Right atrium auricular region (tissue), 2 donors: ENCODE results near the gene CPO. TPM values are rescaled to one million over a fixed set of nuclear protein-coding genes. Genes with fewer than 3 reads are reported as not detected.

Source experiments
- DNase-seq: peaks from one replicate; pipeline ENCODE4 v3.0.0-alpha.2; 2019; ENCODE audit warnings: low spot score
- H3K27ac ChIP-seq, 2 donors: fragments of 200-600 bp; sonication (generic); 1 replicate in 1 of 2; 2 replicates in 1 of 2; pipeline ENCODE4 v1.5.1; 2016 to 2019
- H3K27me3 ChIP-seq, 2 donors: fragments of 200-600 bp; sonication (generic); one replicate each; pipeline versions ENCODE4 v1.5.1 to v1.6.0; 2017 to 2019
- H3K36me3 ChIP-seq: fragments of 200-600 bp; sonication (generic); one replicate; pipeline ENCODE4 v1.5.1; 2016
- H3K4me1 ChIP-seq, 2 donors: fragments of 200-600 bp; sonication (generic); one replicate each; pipeline versions ENCODE4 v1.5.1 to v1.6.0; 2017 to 2019
- H3K4me3 ChIP-seq, 2 donors: fragments of 200-600 bp; sonication (generic); 1 replicate in 1 of 2; 2 replicates in 1 of 2; pipeline ENCODE4 v1.5.1; 2017 to 2019; ENCODE audit warnings: mild to moderate bottlenecking in 1 of 2, moderate library complexity in 1 of 2
- H3K9me3 ChIP-seq, 2 donors: fragments of 200-600 bp; sonication (generic); one replicate each; pipeline ENCODE4 v1.5.1; 2019
- total RNA-seq, 2 donors: library from RNA; depleted of rRNA; stranded (reverse); fragments of >200 nt; gene quantifications; one replicate each; pipeline ENCODE4 v1.1.0, GENCODE V29; 2016
- TF ChIP-seq, protein P1 (sequence below), 2 donors: fragments of 200-600 bp; sonication (generic); IDR thresholded peaks; one replicate each; pipeline ENCODE4 v1.5.1; 2019; ENCODE audit warnings: antibody characterized with exemption in 2 of 2

CPO gene
- total RNA-seq, 2 donors from 2014 or later = not detected

DNA sequence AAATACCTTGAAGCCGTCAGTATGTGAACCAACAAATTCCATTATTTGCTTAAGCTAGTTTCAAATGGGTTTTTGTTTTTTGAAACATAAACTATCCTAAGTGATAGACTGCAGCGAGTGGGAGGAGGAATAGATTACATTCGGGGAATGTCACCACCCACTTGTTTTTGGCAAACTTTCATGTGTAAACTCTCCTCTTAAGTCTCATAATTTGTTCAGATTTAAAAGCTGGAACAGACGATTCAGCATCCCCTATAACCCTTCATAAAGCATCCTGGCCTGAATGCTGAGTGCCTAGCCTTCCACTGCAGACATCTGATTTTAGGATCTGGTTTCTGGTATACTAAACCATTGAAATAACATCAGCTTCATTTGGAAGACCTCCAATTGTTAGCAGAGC is 51.0 kb downstream of the CPO start:
- Histone ChIP-seq H3K9me3 (no peaks in the 10 kb centered on the region), H3K4me1 (no peaks in the 10 kb centered on the region), H3K27ac (no peak overlapping the region), H3K27me3 (no peaks in the 10 kb centered on the region), H3K36me3 (no peaks in the 10 kb centered on the region), H3K4me3 (no peak overlapping the region)
- DNase-seq = no peak
- TF ChIP-seq, protein P1, sequence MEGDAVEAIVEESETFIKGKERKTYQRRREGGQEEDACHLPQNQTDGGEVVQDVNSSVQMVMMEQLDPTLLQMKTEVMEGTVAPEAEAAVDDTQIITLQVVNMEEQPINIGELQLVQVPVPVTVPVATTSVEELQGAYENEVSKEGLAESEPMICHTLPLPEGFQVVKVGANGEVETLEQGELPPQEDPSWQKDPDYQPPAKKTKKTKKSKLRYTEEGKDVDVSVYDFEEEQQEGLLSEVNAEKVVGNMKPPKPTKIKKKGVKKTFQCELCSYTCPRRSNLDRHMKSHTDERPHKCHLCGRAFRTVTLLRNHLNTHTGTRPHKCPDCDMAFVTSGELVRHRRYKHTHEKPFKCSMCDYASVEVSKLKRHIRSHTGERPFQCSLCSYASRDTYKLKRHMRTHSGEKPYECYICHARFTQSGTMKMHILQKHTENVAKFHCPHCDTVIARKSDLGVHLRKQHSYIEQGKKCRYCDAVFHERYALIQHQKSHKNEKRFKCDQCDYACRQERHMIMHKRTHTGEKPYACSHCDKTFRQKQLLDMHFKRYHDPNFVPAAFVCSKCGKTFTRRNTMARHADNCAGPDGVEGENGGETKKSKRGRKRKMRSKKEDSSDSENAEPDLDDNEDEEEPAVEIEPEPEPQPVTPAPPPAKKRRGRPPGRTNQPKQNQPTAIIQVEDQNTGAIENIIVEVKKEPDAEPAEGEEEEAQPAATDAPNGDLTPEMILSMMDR (IDR thresholded peaks at IDR 0.05) = no peak

DNA sequence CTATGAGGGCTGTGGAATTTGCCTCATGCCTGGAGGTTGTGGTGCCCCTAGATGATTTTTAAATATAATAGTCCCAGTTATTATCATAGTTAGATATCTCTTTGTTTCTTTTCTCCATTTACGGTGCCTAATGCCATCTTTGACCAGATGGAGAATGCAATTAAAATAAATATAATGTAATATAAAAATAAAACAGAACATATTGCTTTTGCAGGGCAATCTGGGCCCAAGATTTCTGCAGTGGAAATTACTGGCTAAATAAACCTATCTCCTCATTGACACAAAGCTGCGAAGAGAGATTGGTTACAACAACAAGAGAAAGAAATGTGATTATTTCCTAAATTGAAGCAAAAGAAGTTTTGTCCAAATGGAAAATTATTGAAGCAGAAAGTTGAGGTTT is 51.8 kb downstream of the CPO start:
- no peak overlapping the region for H3K4me3 ChIP-seq

DNA sequence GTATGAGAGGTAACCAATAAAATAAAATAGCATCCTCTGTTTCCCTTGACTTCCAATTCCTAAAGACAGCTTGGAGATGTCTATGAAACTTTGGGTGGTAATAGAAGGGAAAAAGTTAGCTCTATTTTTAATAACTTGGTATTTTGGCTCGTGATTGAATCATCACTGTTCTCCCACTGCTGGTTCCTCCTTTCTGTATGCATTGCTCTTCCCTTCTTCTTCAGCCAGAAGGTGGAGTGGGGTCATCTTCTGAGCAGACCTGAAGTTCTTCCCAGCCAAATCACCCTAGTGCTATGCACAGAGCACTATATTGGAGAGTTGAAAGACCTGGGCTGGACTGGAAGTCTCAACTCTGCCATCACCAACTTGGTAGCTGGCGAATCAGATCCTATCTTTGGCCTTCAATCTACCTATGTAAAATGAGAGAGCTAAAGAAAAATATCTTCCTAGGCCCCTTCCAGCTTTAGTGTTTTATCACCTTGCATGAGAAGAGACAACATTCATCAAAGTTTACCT is 54.1 kb downstream of the CPO start:
- H3K4me3 ChIP-seq = no peak overlapping the region
- H3K9me3 ChIP-seq = peaks cover 0 to 14% of the 10 kb centered on the region in 2 donors
- no peaks in the 10 kb centered on the region for H3K27me3 ChIP-seq
- TF ChIP-seq, protein P1 (IDR thresholded peaks at IDR 0.05) = no peak
- H3K4me1 ChIP-seq = no peaks in the 10 kb centered on the region
- no peaks in the 10 kb centered on the region for H3K36me3 ChIP-seq
- no peak for DNase-seq
- H3K27ac ChIP-seq = no peak overlapping the region

More for the DNA sequence above, 51.8 kb downstream of the CPO start:
- H3K9me3 ChIP-seq = no peaks in the 10 kb centered on the region
- no peak for DNase-seq
- TF ChIP-seq, protein P1 (IDR thresholded peaks at IDR 0.05) = no peak
- H3K36me3 ChIP-seq = no peaks in the 10 kb centered on the region
- no peaks in the 10 kb centered on the region for H3K4me1 ChIP-seq
- H3K27ac ChIP-seq = no peak overlapping the region
- H3K27me3 ChIP-seq = no peaks in the 10 kb centered on the region

DNA sequence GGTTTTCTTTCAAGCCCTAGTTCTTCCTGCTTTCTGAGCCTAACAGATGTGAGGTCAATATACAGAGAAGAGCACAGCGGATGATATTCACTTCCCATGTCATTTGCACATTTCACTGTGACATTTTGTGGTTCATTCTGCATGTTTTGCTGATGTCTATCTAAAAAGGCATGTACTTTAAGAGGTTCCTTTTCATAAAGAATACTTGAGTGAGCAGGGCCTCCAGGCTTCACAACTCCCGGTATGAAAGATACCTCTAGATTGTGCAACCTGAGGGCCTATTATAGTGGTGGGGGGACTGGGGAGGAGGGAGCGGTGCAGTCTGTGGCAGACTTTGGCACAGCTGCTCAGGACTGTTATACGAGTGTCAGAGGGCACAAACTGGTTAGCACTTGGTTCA is 54.6 kb downstream of the CPO start:
- peaks cover 0 to 14% of the 10 kb centered on the region in 2 donors for H3K9me3 ChIP-seq
- H3K4me3 ChIP-seq = no peak overlapping the region
- no peaks in the 10 kb centered on the region for H3K27me3 ChIP-seq
- H3K27ac ChIP-seq = no peak overlapping the region
- no peaks in the 10 kb centered on the region for H3K4me1 ChIP-seq
- H3K36me3 ChIP-seq = no peaks in the 10 kb centered on the region
- no peak for DNase-seq
- TF ChIP-seq, protein P1 (IDR thresholded peaks at IDR 0.05) = no peak

DNA sequence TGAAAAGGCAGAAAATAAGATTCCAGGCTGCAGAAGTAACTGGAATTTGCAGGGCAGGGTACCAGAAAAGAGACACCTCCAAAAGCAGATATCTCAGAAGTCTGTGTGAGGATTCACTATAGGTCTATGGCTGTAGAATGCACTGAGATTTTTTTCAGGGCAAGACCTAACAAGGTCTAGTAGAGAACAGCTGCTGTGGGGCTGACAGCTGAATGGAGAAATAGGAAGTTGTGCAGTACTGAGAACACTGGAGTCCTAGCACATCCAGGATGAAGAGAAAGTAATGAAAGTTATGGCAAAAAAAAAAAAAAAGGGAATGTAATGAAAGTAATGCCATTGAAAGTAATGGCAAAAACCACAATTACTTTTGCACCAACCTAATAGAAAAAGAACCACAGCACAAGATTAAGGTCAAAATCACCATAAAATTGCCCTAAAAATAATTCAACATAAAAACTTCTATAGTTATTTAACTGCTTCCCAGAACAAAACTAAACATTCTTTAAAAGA is 57.3 kb downstream of the CPO start:
- Histone ChIP-seq H3K36me3 (no peaks in the 10 kb centered on the region), H3K27ac (no peak overlapping the region), H3K4me1 (no peaks in the 10 kb centered on the region), H3K9me3 (peaks cover 0 to 14% of the 10 kb centered on the region in 2 donors), H3K4me3 (no peak overlapping the region), H3K27me3 (no peaks in the 10 kb centered on the region)
- DNase-seq = no peak
- TF ChIP-seq, protein P1 (IDR thresholded peaks at IDR 0.05) = no peak
